ENCODE measurements around the gene RERE.

DNA sequence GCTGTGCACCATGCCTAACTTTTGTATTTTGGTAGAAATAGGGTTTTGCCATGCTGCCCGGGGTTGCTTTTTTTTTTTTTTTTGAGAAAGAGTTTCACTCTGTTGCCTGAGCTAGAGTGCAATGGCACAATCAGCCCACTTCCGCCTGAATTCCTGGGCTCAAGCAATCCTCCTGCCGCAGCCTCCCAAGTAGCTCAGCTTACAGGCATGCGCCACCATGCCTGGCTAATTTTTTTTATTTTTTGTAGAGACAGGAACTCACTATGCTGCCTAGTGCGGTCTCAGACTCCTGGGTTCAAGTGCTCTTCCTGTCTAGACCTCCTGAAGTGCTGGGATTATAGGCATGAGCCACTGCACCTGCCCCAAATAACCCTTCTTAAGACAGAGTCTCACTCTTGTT lies 346.0 kb downstream of the RERE start:
- TF ChIP-seq, protein P1, sequence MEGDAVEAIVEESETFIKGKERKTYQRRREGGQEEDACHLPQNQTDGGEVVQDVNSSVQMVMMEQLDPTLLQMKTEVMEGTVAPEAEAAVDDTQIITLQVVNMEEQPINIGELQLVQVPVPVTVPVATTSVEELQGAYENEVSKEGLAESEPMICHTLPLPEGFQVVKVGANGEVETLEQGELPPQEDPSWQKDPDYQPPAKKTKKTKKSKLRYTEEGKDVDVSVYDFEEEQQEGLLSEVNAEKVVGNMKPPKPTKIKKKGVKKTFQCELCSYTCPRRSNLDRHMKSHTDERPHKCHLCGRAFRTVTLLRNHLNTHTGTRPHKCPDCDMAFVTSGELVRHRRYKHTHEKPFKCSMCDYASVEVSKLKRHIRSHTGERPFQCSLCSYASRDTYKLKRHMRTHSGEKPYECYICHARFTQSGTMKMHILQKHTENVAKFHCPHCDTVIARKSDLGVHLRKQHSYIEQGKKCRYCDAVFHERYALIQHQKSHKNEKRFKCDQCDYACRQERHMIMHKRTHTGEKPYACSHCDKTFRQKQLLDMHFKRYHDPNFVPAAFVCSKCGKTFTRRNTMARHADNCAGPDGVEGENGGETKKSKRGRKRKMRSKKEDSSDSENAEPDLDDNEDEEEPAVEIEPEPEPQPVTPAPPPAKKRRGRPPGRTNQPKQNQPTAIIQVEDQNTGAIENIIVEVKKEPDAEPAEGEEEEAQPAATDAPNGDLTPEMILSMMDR (IDR thresholded peaks at IDR 0.05; ENCODE audit: low read depth, low read length, poor library complexity, severe bottlenecking) = no peak
- TF ChIP-seq EZH2phosphoT487 (IDR thresholded peaks at IDR 0.05; ENCODE audit: borderline replicate concordance, low read length) = no peak
